ENCODE data around the gene MAN2A2. TPM values are rescaled to one million over a fixed set of nuclear protein-coding genes. Genes with fewer than 3 reads are reported as not detected.
"Not testable (repeated sequence)": the region's sequence is repeated elsewhere in the genome, so short reads cannot be mapped to it uniquely, and the experiment has no call there.

MAN2A2 gene
- total RNA-seq, 1 donor: 15.1 TPM

GRCh38 chr15:90895571-90896117 lies 7.5 kb upstream of the MAN2A2 start:
- no peak for TF ChIP-seq CTCF (IDR thresholded peaks at IDR 0.05; ENCODE audit: insufficient read depth, low read depth, low read length)
- DNase-seq (ENCODE audit: low read depth): no peak
- H3K4me3 ChIP-seq (ENCODE audit: low read depth, low read length): no peak overlapping the region

GRCh38 chr15:90897131-90897655 lies 5.9 kb upstream of the MAN2A2 start:
- DNase-seq (ENCODE audit: low read depth); H3K4me3 ChIP-seq (ENCODE audit: low read depth, low read length): not testable (repeated sequence)

- H3K4me3 ChIP-seq (ENCODE audit: low read depth, low read length): peak overlapping the region; percentile 73
- no peak for DNase-seq (ENCODE audit: low read depth)
- TF ChIP-seq CTCF (IDR thresholded peaks at IDR 0.05; ENCODE audit: insufficient read depth, low read depth, low read length): no peak
These were observed 1.7 kb upstream of the MAN2A2 start for GRCh38 chr15:90901175-90902039.

GRCh38 chr15:90902040-90902839 lies 862 bp upstream of the MAN2A2 start:
- H3K4me3 ChIP-seq (ENCODE audit: low read depth, low read length): peak overlapping the region; percentile 83
- DNase-seq (ENCODE audit: low read depth): peak; percentile 85
- peak; percentile 73 for TF ChIP-seq CTCF (IDR thresholded peaks at IDR 0.05; ENCODE audit: insufficient read depth, low read depth, low read length)

GRCh38 chr15:90903733-90904536 lies 833 bp downstream of the MAN2A2 start:
- DNase-seq (ENCODE audit: low read depth): no peak
- no peak for TF ChIP-seq CTCF (IDR thresholded peaks at IDR 0.05; ENCODE audit: insufficient read depth, low read depth, low read length)
- peak overlapping the region; percentile 83 for H3K4me3 ChIP-seq (ENCODE audit: low read depth, low read length)

- no peak overlapping the region for H3K4me3 ChIP-seq (ENCODE audit: low read depth, low read length)
- no peak for DNase-seq (ENCODE audit: low read depth)
- no peak for TF ChIP-seq CTCF (IDR thresholded peaks at IDR 0.05; ENCODE audit: insufficient read depth, low read depth, low read length)
These were observed 1.6 kb downstream of the MAN2A2 start for GRCh38 chr15:90904746-90905145.

Data from fibroblast of villous mesenchyme (primary cell).